GM10266 (cell line): Measurements from ENCODE around the gene DCAF8.

ENCODE experiments used
- DNase-seq: peaks from one replicate; pipeline ENCODE4 v3.0.0; 2012; ENCODE audit errors: extremely low spot score
- CTCF ChIP-seq: IDR thresholded peaks from 2 replicates; pipeline ENCODE4 v1.5.1; 2012; ENCODE audit warnings: mild to moderate bottlenecking, low read depth; ENCODE audit not compliant: control insufficient read depth, insufficient read depth; ENCODE audit errors: missing control alignments

DCAF8 gene

DNA sequence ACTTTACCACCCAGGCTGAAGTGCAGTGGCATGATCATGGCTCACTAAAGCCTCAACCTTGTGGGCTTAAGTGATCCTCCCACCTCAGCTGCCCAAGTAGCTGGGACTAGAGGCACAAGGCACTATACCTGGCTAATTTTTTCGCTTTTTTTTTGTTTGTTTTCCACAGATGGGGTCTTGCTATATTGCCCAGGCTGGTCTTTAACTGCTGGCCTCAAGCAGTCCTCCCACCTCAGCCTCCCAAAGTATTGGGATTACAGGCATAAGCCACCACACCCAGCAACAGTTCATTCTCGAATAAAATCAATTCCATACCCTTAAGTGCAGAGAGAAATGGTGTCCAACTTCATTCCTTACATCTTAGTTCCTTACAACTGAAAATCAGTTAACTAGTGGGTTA lies 24.8 kb downstream of the DCAF8 start:
- TF ChIP-seq CTCF: no peak
- DNase-seq: no peak

DNA sequence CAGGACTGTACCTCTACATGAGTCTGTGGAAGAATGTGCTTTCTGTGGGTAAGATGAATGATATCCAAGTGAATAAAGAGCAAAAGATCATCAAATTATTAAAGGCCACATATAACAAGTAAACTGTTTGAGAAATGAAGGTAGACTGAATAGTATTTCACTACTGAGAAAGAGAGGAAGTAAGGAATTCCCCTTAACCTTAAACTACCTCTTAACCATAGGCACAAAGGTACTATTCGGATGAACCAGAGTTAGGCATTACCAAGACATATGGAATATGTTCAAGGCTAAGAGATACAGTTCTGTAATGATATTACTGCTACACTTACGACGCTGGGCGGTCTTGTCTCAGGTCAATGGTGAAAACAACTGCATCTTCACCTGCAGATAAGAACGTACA lies 25.5 kb downstream of the DCAF8 start:
- TF ChIP-seq CTCF: no peak

GRCh38 chr1:160232911-160233310 lies 29.4 kb downstream of the DCAF8 start:
- no peak for DNase-seq
- no peak for TF ChIP-seq CTCF

More for the DNA sequence above, 25.5 kb downstream of the DCAF8 start:
- DNase-seq: no peak

DNA sequence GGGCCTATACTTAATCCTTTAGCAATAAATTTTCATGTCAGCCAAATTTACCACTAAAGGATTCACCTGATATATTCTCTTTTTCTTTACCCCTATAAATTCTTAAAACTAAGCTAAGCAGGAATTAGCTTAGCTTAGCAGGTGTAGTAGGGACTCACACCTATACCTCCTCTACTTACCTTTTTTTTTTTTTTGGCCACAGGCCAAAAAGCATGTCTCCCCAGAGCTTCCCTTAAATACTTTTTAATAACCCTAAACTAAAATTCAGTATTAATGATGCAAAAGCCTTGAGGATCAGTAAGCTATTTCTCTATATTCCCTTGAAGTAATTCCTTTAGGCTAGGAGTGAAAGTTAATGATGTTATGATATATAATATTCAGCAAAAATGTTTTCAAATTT lies 33.9 kb downstream of the DCAF8 start:
- no peak for DNase-seq
- TF ChIP-seq CTCF: no peak

DNA sequence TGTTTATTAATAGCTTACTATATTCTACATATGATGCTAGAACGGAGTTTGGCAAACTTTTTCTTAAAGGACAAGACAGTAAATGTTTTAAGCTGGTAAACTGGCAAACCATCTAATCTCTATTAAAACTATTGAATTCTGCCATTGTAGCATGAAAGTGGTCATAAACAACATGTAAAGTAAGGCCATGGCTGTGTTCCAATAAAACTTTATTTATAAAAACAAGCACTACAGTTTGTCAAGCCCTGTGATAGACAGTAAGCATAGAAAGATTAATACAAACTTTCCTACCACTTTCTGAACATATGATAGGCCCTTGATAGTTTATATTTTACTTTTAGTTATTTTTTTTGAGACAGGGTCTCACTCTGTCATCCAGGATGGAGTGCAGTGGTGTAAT lies 34.8 kb downstream of the DCAF8 start:
- DNase-seq: no peak
- TF ChIP-seq CTCF: no peak

DNA sequence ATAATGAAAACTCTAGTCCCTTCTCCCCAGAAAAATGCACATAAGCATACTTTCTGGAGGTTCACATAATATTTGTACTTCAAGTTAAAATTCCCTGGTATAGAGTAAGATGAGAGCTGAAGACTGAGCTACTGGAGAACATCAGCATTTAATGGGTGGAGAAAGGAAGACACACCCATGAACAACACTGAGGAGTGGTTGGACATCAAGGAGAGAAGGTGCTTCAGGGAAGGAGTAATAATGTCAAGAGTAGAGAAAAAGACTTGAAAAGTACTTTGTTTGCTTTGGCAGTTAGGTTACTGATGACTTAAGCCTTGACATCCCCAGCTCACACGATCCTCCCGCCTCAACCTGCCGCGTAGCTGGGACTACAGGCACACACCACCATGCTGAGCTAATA lies 35.3 kb downstream of the DCAF8 start:
- no peak for DNase-seq
- no peak for TF ChIP-seq CTCF

DNA sequence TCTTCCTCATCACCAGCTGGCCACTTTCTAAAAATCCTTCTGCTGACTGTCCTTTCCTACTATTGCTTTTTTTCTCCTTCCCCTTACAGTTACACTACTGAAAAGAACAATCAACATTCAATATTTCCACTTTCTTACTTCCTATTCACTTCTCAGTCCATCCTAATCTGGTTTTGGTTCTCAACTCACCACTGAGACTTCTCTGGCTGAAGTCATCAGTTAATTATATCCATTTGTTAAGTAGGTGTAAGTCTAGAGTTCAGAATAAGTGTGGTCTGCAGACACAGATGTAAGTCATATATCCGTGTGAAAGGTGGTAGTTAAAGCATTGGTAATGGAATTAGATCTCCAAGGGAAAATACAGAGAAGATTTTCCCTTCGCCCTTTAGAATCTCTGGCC lies 35.7 kb downstream of the DCAF8 start:
- DNase-seq: peak; percentile 59
- no peak for TF ChIP-seq CTCF

DNA sequence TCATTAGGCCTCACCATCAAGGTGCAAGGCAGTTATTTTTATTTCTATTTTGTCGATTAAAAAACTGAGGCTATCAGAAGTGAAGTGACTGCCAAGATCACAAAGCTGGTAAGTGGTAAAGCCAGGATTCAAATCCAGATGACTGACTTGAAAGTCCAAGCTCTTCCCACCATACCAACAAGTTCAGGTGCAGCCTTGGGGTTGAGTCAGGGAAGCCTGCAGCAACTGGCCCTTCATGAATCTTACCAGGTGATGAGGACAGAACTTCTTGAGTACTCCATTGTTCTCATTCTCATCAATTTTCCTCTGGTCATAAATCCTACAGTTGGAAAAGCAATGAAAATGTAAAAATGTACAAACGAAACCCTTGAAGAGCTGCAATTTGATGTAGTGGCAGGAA lies 37.0 kb downstream of the DCAF8 start:
- TF ChIP-seq CTCF: no peak
- DNase-seq: no peak
